Measurements from ENCODE around the gene ZC3HAV1L.
A peak's percentile ranks its signal among the peaks of the same experiment; 100 is the strongest.

ZC3HAV1L gene

DNA sequence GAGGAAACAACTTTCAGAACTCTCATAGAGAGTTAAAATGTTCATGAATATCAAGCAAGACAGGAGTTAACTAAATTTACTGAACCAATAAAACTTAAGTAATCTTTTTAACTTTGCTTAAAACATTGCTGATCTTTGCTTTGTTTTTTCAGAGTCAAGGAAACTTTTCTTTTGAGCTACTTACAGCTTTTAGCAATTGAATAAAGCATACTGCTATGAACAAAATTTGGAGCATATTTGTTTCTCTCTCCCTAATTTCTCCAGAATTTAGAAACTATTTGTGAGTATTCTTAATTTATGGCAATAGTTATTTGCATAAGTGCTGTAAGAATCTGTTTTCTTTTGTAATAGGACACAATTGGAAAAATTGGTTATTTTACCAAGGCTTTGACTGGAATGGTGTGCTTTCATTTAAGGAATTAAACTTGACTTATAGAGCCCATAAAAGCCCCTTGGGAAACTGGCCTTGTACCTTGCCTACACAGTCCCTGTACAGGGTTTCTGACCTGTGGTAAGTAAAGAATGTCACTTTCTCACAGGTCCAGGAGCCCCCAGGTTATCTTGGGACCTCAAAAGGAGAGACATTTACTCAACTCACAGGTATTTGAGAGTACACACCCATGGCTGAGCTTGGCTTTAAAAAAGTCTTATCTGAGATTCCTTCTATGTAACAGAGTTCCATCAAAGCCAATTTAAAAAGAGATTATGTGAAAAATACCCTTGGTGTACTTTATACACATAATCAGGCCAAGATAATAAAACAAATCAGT lies 31.3 kb downstream of the ZC3HAV1L start:
- TF ChIP-seq, protein P1, sequence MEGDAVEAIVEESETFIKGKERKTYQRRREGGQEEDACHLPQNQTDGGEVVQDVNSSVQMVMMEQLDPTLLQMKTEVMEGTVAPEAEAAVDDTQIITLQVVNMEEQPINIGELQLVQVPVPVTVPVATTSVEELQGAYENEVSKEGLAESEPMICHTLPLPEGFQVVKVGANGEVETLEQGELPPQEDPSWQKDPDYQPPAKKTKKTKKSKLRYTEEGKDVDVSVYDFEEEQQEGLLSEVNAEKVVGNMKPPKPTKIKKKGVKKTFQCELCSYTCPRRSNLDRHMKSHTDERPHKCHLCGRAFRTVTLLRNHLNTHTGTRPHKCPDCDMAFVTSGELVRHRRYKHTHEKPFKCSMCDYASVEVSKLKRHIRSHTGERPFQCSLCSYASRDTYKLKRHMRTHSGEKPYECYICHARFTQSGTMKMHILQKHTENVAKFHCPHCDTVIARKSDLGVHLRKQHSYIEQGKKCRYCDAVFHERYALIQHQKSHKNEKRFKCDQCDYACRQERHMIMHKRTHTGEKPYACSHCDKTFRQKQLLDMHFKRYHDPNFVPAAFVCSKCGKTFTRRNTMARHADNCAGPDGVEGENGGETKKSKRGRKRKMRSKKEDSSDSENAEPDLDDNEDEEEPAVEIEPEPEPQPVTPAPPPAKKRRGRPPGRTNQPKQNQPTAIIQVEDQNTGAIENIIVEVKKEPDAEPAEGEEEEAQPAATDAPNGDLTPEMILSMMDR (IDR thresholded peaks at IDR 0.05; ENCODE audit: control insufficient read depth, insufficient read depth, low read depth, low read length, missing control alignments) = no peak
- H3K4me3 ChIP-seq (ENCODE audit: control insufficient read depth, low read depth, low read length) = no peak overlapping the region
- no peak for DNase-seq (ENCODE audit: low read depth)

DNA sequence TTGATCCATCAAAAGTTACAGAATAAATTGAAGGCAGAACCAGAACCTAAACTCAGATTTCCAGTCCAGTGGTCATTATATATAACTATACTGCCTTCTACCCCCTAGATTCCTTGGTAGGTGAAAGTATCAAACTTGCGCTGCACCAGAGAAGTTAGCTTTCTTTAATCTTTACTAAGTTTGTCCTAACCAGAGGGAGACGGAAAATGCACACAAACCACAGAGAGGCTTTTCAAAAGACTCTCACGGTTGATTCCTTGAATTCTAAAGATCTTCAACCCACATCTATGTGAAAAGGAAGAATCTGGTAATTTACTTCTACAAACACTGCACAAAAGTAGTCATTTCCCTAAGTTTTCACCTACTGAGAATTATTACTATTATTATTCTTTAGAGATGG lies 36.4 kb downstream of the ZC3HAV1L start:
- TF ChIP-seq, protein P1 (IDR thresholded peaks at IDR 0.05; ENCODE audit: control insufficient read depth, insufficient read depth, low read depth, low read length, missing control alignments) = no peak
- no peak overlapping the region for H3K4me3 ChIP-seq (ENCODE audit: control insufficient read depth, low read depth, low read length)
- no peak for DNase-seq (ENCODE audit: low read depth)

DNA sequence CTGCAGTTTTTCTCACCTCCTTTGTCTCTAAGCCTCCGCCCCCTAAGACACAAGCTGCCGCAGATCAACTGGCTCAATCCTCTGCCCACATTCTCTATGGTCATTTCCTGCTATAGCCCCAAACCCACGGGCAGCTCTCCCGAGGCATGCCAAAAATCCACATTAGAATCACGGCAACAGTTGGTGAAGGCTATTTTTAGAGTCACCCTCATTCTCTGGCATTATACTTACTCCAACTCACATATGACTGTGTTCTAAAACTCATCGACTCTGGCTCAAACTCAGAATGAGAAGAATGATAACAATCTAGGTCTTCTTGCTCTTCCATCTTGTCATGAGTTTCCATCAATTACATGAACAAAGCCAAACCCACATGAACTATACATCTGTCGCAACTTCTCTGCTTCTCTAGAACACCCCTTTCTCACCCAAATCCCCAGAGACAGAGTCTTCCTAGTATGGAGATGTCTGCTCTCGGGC lies 43.8 kb downstream of the ZC3HAV1L start:
- TF ChIP-seq, protein P1 (IDR thresholded peaks at IDR 0.05; ENCODE audit: control insufficient read depth, insufficient read depth, low read depth, low read length, missing control alignments) = no peak
- DNase-seq (ENCODE audit: low read depth) = peak; percentile 68
- H3K4me3 ChIP-seq (ENCODE audit: control insufficient read depth, low read depth, low read length) = no peak overlapping the region

DNA sequence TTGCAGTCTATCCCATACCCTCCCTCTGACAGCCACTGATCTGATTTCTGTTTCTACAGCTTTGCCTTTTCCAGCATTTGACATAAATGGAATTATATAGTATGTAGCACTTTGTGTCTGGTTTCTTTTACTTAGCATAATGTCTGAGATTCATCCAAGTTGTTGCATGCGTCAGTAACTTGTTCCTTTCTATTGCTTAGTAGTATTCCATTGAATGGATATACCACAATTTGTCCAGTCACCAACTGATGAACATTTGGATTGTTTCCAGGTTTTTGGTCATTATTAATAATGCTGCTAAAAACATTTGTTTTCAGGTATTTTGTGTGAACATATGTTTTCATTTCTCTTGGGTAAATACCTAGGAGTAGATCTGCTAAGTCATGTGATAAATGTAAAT lies 48.2 kb downstream of the ZC3HAV1L start:
- TF ChIP-seq, protein P1 (IDR thresholded peaks at IDR 0.05; ENCODE audit: control insufficient read depth, insufficient read depth, low read depth, low read length, missing control alignments) = no peak
- H3K4me3 ChIP-seq (ENCODE audit: control insufficient read depth, low read depth, low read length) = no peak overlapping the region
- no peak for DNase-seq (ENCODE audit: low read depth)

DNA sequence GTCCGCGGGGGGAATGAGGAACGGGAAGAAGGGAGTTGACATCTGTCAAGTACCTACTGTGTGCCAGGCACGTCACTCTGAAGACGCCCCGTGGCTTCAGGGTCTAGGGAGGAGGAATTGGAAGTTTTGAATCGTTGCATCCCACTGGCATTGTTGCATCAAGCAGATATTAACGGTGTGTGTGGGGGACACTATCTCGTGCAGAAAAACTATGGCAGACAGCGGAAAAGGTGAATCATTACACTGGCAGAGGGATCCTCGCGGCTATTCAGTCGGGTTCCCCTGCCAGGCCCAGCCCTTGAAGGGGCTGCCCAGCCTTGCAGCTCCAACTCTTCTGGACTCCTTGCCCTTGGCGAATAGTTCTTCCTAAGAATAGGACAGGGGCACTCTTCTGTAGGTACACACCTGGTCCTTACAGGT lies 53.6 kb downstream of the ZC3HAV1L start:
- peak overlapping the region; percentile 45 for H3K4me3 ChIP-seq (ENCODE audit: control insufficient read depth, low read depth, low read length)
- DNase-seq (ENCODE audit: low read depth) = no peak
- TF ChIP-seq, protein P1 (IDR thresholded peaks at IDR 0.05; ENCODE audit: control insufficient read depth, insufficient read depth, low read depth, low read length, missing control alignments) = no peak

DNA sequence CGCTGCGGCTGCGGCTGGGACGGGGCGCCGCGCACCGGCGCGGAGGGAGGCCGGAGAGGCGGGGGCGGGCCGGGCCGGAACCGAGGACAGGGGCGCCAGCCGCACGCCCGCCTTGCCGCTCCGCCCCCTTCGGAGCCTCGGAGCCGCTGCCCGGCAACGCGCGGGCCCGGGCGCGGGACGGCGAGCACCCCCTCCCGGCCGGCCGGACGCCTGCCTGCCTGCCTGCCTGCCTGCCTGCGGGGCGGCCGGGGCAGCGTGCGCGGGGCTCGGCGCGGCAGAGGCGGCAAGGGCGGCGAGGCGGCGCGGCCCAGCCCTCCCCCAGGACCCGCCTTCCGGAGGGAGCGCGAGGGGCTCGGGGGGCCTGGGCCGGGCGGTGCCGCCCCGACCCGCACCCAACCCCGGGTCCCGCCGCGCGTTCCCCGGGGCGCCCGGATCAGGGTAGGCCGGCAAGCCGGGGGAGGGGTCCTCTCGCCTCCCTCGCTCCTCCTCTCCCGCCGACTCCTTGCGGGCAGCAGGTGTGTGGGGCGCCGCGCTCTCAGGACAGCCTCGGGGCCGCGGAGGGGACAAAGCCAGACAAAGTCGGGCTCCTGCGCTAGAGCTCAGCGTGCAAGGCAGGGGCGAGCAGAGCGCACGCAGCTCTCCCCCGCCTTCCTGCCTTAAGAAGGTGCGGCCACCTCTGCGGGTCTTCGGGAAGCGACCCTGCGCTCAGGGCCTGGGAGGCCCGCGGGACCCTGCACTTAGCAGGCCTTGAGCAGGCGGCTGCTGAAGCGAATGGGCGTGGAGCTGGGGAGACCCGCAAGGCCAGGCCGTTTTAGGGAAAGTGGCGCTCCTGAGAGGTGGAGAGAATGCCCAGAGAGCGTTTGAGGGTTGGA lies 54.3 kb downstream of the ZC3HAV1L start, which contains the start of gene KIAA1549:
KIAA1549 (minus strand) TSS at position 58 of the 872 bp plus-strand sequence. CDS start 120 bp downstream, outside the sequence.
- TF ChIP-seq, protein P1 (IDR thresholded peaks at IDR 0.05; ENCODE audit: control insufficient read depth, insufficient read depth, low read depth, low read length, missing control alignments) = no peak
- peak within 1 kb of the TSS; percentile 62 for H3K4me3 ChIP-seq (ENCODE audit: control insufficient read depth, low read depth, low read length)
- no peak for DNase-seq (ENCODE audit: low read depth)

Data from AG09309 (cell line).